Neural cell (in vitro differentiated cells): ENCODE measurements around the gene KCNG3.

ENCODE experiments used
- CTCF ChIP-seq: fragments of 450-650 bp; IDR thresholded peaks from 2 replicates; pipeline ENCODE4 v1.5.1; 2014; ENCODE audit warnings: antibody characterized with exemption, mild to moderate bottlenecking, moderate library complexity; ENCODE audit not compliant: poor library complexity, severe bottlenecking
- POLR2AphosphoS5 ChIP-seq: IDR thresholded peaks from 2 replicates; pipeline ENCODE4 v1.6.1; 2012
- REST ChIP-seq: IDR thresholded peaks from 2 replicates; pipeline ENCODE4 v1.6.1; 2012; ENCODE audit warnings: borderline replicate concordance

GRCh38 chr2:42493468-42494354 lies at the start of gene KCNG3:
- TF ChIP-seq CTCF (no peak), POLR2AphosphoS5 (no peak), REST (no peak)
